A673 (cell line): ENCODE results near the gene PRAC1. TPM values are rescaled to one million over a fixed set of nuclear protein-coding genes. Genes with fewer than 3 reads are reported as not detected.

Source experiments
- BruUV-seq: library from RNA; stranded (reverse); fragments of 400-500 nt; replicated peaks from 2 replicates; lab custom pipeline; 2021; lab: Mats Ljungman, UMichigan
- CTCF ChIA-PET: fragments of 300-600 bp; sonication (Branson Sonifier 250); formaldehyde crosslinking; loops from one replicate; lab custom pipeline; 2022; ENCODE audit warnings: antibody characterized with exemption; lab: Charles Lee
- POLR2A ChIA-PET: fragments of 300-600 bp; sonication (Branson Sonifier 250); formaldehyde crosslinking; loops from one replicate; lab custom pipeline; 2022; ENCODE audit warnings: antibody characterized with exemption; ENCODE audit not compliant: low non-redundant PET; lab: Charles Lee
- DNase-seq: peaks from one replicate; pipeline ENCODE4 v3.0.0-alpha.2; 2015; ENCODE audit warnings: low spot score
- H3K27ac ChIP-seq: fragments of 200-600 bp; sonication (generic); 2 replicates; pipeline ENCODE4 v1.5.1; 2016; ENCODE audit warnings: mixed run types, low read depth, mild to moderate bottlenecking, mixed read lengths, antibody characterized with exemption, low read length; ENCODE audit not compliant: poor library complexity, severe bottlenecking
- H3K27me3 ChIP-seq: fragments of 200-600 bp; sonication (generic); replicated peaks from 2 replicates; pipeline ENCODE4 v1.6.1; 2017; ENCODE audit warnings: mixed run types, low read depth, mild to moderate bottlenecking, mixed read lengths, antibody characterized with exemption, low read length; ENCODE audit not compliant: insufficient read depth, poor library complexity
- H3K36me3 ChIP-seq: fragments of 200-600 bp; sonication (generic); 2 replicates; pipeline ENCODE4 v1.6.1; 2016; ENCODE audit warnings: mixed run types, mild to moderate bottlenecking, mixed read lengths, antibody characterized with exemption, low read length; ENCODE audit not compliant: insufficient read depth, poor library complexity, severe bottlenecking
- H3K4me1 ChIP-seq: fragments of 200-600 bp; sonication (generic); 2 replicates; pipeline ENCODE4 v1.6.1; 2017; ENCODE audit warnings: mixed run types, mild to moderate bottlenecking, mixed read lengths, antibody characterized with exemption, low read length; ENCODE audit not compliant: insufficient read depth, poor library complexity, severe bottlenecking
- H3K4me3 ChIP-seq: fragments of 200-600 bp; sonication (generic); 2 replicates; pipeline ENCODE4 v1.5.1; 2016; ENCODE audit warnings: low read depth, mixed run types, mild to moderate bottlenecking, mixed read lengths, low read length; ENCODE audit not compliant: poor library complexity, severe bottlenecking
- H3K9me3 ChIP-seq: fragments of 200-600 bp; sonication (generic); 2 replicates; pipeline ENCODE4 v1.6.1; 2016; ENCODE audit warnings: mixed run types, low read depth, mild to moderate bottlenecking, mixed read lengths, antibody characterized with exemption, low read length; ENCODE audit not compliant: poor library complexity, severe bottlenecking
- EZH2 ChIP-seq: fragments of 200-600 bp; sonication (generic); IDR thresholded peaks from 2 replicates; pipeline ENCODE4 v1.6.1; 2017; ENCODE audit warnings: borderline replicate concordance, low read depth, mild to moderate bottlenecking, mixed read lengths, antibody characterized with exemption, low read length; ENCODE audit not compliant: poor library complexity, severe bottlenecking
- intact Hi-C: fragments of 100-400 bp; cut with micrococcal nuclease; formaldehyde crosslinking; loops from one replicate; pipeline ENCODE4 v1.10.0; 2022; ENCODE audit not compliant: unreplicated experiment
- total RNA-seq: library from RNA; stranded (reverse); gene quantifications from 2 replicates; pipeline ENCODE4 v1.2.3, GENCODE V29; 2021
- TF ChIP-seq, protein P1 (sequence below): fragments of 300-800, 200-600 bp; sonication (generic); conservative IDR thresholded peaks from 2 replicates; pipeline ENCODE4 v1.5.1; 2017; ENCODE audit warnings: low read depth, mild to moderate bottlenecking, antibody characterized with exemption, low read length, moderate library complexity, mixed read lengths

Gene PRAC1
- total RNA-seq, 1 experiment from 2014 or later = 78.3 TPM

DNA sequence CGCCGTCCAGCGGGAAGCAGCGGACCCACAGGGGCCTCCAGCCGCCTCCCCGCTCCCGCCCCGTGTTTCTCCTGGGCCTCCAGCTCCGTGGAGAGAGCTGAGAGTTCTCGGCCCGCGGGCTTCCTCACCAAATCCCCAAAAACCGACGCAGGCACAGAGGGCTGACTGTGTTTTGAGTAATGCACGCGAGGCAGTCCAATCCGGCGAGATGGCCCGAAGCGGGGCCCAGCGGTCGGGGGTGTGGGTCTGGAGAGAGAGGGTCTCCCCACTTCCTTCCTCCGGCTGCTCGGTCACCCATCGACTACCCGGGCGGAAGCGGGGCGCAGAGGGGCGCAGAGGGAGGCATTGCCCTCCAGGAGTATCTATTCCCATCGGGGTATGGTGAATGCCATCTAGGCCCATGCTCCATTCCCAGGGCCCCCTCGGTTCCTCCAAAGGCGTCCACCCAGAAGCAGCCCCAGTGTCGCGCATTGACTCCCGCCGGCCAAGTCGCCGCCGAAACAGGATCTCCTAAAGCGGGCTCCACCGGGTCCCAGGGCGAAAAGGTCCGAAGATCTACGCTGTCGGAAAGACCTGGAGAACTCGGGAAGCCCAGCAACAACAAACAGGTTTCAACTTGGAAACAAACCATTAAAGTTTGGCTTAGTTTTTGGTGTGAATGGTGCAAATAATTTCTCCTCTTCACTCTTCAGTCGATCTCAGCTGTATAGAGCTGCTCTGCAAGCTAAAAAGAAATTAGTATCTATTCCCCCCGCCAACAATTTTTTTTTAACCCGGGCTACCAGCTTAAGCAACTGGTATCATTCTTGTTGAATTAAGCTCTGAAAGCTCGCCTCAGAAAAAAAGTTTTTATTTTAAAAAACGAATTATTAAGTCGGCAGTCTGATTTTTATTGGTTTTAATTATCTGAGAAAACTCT, 25.4 kb upstream of the PRAC1 start:
- no peak overlapping the region for H3K4me3 ChIP-seq
- BruUV-seq = no TSS peak
- intact Hi-C loops = loop anchor here (5.0 kb wide), 1 partner anchor 305 kb away; no protein-coding TSS in a partner anchor
- no peaks in the 10 kb centered on the region for H3K4me1 ChIP-seq
- H3K9me3 ChIP-seq = no peaks in the 10 kb centered on the region
- POLR2A ChIA-PET = no interaction called here
- no peak for DNase-seq
- no peaks in the 10 kb centered on the region for H3K36me3 ChIP-seq
- H3K27ac ChIP-seq = no peak overlapping the region
- no peak for TF ChIP-seq EZH2
- TF ChIP-seq, protein P1, sequence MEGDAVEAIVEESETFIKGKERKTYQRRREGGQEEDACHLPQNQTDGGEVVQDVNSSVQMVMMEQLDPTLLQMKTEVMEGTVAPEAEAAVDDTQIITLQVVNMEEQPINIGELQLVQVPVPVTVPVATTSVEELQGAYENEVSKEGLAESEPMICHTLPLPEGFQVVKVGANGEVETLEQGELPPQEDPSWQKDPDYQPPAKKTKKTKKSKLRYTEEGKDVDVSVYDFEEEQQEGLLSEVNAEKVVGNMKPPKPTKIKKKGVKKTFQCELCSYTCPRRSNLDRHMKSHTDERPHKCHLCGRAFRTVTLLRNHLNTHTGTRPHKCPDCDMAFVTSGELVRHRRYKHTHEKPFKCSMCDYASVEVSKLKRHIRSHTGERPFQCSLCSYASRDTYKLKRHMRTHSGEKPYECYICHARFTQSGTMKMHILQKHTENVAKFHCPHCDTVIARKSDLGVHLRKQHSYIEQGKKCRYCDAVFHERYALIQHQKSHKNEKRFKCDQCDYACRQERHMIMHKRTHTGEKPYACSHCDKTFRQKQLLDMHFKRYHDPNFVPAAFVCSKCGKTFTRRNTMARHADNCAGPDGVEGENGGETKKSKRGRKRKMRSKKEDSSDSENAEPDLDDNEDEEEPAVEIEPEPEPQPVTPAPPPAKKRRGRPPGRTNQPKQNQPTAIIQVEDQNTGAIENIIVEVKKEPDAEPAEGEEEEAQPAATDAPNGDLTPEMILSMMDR = no peak
- H3K27me3 ChIP-seq = no peaks in the 10 kb centered on the region
- CTCF ChIA-PET = no interaction called here

DNA sequence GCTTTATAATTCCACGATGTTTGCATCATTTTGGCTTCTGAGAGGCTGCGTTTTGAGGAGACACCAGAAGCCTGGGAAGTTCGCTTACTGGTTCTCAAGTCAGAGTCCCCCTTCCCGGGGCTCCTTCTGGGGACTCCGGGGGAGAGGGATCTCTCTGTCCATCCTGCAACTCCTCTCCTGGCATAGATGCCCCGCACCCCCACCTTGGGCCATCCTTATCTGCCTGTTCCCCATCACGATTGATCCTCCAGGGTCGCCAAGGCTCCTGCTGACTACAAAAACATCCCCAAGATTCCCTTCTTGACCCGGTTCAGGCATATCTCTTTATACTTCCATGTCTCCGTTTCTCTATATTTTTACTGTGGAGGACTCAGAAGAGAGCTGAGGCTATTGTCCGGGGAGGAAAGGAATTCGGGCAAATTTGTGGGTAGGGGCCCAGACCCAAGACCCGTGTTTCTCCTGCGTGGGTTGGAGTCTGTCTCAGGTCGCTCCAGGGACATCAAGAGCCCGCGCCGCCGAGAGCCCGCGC, 24.7 kb upstream of the PRAC1 start:
- no peak for DNase-seq
- H3K27me3 ChIP-seq = no peaks in the 10 kb centered on the region
- H3K4me1 ChIP-seq = no peaks in the 10 kb centered on the region
- intact Hi-C loops = loop anchor here (5.0 kb wide), 1 partner anchor 305 kb away; no protein-coding TSS in a partner anchor
- no peaks in the 10 kb centered on the region for H3K9me3 ChIP-seq
- no peak overlapping the region for H3K27ac ChIP-seq
- ChIA-PET CTCF (no interaction called here), POLR2A (no interaction called here)
- H3K4me3 ChIP-seq = no peak overlapping the region
- no peak for TF ChIP-seq EZH2
- TF ChIP-seq, protein P1 = no peak
- no TSS peak for BruUV-seq
- H3K36me3 ChIP-seq = no peaks in the 10 kb centered on the region

DNA sequence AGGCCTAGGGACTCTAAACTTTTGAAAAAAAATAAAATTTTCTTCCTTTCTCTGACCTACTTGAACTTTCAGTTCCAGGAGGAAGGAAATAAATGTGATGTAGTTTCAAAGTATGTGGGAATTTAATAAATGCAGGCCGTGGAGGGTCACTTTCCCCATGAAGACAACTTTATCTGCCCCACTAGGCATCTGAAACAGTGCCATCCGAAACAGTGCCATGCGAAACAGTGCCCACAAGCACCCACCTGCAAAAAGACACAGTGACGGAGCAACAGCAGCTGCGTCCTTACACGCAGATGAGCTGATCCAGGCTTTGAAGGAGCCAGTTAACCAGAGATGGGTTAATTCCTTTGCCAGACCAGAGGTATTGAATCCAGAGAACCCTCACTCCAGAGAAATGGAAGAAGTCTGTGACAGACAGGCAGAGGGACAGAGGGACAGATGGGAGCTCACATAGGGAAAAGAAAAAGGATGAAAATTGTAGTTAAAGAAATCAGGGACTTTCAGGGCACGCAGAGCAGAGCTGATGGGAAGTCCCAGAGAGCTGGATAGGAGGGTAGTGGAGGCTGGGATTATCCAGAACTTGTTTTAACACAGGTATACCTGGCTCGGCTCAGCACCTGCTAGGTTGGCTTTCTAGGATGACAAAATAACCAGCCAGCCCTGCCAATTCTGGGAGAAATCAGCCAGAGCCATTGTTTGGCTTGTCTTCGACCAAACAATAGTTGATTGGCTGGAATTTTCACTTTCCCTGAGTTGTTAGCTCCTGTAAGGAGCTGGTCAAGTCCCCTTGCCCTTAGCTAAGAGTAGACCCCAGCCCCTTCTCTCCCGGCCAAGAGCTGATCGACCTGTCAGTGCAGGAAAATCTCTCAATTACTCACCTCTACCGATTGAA, 23.3 kb upstream of the PRAC1 start:
- Histone ChIP-seq H3K27me3 (no peaks in the 10 kb centered on the region), H3K27ac (no peak overlapping the region), H3K4me1 (no peaks in the 10 kb centered on the region), H3K9me3 (no peaks in the 10 kb centered on the region), H3K4me3 (no peak overlapping the region), H3K36me3 (no peaks in the 10 kb centered on the region)
- ChIA-PET CTCF (no interaction called here), POLR2A (no interaction called here)
- no peak for TF ChIP-seq EZH2
- TF ChIP-seq, protein P1 = no peak
- BruUV-seq = no TSS peak
- intact Hi-C loops = loop anchor here (5.0 kb wide), 1 partner anchor 303 kb away; no protein-coding TSS in a partner anchor
- no peak for DNase-seq
